Cardiac septum (tissue), 1 donor: Measurements from ENCODE around the gene NRP2. TPM values are rescaled to one million over a fixed set of nuclear protein-coding genes. Genes with fewer than 3 reads are reported as not detected.

Experiments
- DNase-seq: peaks from one replicate; pipeline ENCODE4 v3.0.0-alpha.2; 2020; ENCODE audit warnings: low spot score
- intact Hi-C: fragments of 100-400 bp; cut with DNase I; formaldehyde crosslinking; loops from one replicate; pipeline ENCODE4 v1.14.0; 2022
- long read RNA-seq: library from polyadenylated mRNA; unstranded; transcript quantifications from one replicate; pipeline ENCODE4 v2.0.0, GENCODE V29; 2021
- total RNA-seq: library from RNA; stranded (reverse); fragmentation: NEBNext Ultra II Directional; extraction: Animal tissue kit (Norgen Biotek cat#: 25700); gene quantifications from one replicate; pipeline ENCODE4 v1.2.1, GENCODE V29; 2021
- donor health status: DM: no; HTN: no; CAD: no.

The NRP2 gene, protein sequence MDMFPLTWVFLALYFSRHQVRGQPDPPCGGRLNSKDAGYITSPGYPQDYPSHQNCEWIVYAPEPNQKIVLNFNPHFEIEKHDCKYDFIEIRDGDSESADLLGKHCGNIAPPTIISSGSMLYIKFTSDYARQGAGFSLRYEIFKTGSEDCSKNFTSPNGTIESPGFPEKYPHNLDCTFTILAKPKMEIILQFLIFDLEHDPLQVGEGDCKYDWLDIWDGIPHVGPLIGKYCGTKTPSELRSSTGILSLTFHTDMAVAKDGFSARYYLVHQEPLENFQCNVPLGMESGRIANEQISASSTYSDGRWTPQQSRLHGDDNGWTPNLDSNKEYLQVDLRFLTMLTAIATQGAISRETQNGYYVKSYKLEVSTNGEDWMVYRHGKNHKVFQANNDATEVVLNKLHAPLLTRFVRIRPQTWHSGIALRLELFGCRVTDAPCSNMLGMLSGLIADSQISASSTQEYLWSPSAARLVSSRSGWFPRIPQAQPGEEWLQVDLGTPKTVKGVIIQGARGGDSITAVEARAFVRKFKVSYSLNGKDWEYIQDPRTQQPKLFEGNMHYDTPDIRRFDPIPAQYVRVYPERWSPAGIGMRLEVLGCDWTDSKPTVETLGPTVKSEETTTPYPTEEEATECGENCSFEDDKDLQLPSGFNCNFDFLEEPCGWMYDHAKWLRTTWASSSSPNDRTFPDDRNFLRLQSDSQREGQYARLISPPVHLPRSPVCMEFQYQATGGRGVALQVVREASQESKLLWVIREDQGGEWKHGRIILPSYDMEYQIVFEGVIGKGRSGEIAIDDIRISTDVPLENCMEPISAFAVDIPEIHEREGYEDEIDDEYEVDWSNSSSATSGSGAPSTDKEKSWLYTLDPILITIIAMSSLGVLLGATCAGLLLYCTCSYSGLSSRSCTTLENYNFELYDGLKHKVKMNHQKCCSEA
- total RNA-seq = 11.7 TPM
- long read RNA-seq, partial matches to known transcripts = 1 of 4 reads
- long read RNA-seq, other reads (novel, unspliced or antisense) = 3 of 4 reads

DNA sequence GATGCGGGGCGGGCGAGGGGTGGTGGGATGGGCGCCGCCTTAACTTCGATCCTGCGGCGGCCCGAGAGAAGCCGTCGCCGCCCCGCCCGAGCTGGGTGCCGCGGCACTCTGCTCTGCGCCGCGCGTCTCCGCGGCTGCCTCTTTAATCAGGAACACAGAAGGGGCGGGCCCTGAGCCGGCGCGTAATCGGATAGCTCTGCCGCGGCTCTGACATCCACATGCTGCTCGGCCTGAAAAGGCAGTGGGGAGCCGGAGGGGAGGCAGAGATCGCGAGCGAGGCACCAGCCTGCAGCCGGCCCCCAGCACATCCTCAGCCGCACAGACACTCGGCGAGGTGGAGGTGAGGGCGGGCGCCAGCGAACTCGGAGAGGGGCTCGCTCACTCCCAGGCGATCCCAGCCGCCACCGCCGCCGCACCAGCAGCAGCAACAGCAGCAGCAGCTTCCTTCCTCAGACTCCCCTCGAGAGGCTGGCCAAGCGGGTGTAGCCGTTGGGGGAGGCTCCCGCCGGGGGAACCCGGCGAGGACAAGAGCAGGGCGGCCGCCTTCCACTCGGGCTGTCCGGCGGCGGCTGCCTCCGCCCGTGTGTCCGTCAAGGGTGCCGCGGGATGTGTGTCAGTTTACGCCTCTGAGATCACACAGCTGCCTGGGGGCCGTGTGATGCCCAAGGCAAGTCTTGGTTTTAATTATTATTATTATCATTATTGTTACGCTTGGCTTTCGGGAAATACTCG lies at the start of gene NRP2:
Gene NRP2, plus strand, starts transcription at position 263 of the 732 bp plus-strand sequence. CDS start 790 bp downstream, outside the sequence.
- no peak for DNase-seq
- intact Hi-C loops = no loop called here

DNA sequence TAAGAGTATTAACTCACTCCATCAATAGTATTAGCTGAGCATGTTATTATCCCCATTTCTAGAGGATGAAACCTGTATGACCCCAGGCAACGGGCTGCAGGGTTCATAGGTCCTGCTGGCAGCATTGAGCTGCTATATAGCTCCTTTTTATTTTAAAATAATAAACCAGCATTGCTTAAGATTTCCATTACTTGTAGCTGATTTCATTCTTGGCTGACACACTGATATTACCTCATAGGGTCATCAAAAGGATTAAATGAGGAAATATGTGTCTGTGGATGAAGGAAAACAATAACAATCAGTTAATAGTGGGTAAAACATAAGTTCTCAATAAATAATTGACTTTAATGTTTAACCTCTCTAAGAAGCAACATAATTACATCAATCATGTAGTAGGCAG lies 48.3 kb upstream of the NRP2 start:
- intact Hi-C loops = no loop called here
- DNase-seq = no peak

DNA sequence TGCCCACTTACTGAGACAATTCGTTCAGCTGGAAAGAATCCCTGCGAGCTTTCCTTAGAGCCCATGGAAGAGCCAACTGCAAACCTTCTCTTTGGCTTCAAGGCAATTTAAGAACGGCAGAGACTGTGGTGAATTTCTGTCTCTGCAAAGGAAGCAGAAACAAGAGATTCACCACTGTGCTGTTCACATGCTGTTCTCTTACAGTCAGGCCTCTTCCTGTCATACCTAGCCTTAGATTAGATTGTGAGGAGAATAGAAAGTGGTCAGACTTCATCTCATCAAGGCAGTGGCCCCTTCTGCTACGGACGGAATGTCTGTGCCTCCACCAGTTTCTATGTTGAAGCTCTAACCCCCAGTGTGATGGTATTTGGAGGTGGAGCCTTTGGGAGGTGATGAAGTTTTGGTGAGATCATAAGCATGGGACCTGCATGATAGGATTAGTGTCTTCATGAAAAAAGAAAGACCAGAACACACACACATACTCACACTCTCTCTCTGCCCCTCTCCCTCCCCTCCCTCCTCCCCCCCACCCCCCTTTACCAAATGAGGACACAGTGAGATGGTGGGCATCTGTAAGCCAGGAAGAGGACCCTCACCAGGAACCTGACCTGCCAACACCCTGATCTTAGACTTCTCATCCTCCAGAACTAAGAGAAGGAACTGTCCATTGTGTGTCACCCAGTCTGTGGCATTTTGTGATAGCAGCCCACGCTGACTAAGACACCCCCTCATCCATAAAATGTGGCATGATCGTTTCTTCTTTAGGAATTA lies 45.6 kb upstream of the NRP2 start:
- intact Hi-C loops = no loop called here
- DNase-seq = no peak

DNA sequence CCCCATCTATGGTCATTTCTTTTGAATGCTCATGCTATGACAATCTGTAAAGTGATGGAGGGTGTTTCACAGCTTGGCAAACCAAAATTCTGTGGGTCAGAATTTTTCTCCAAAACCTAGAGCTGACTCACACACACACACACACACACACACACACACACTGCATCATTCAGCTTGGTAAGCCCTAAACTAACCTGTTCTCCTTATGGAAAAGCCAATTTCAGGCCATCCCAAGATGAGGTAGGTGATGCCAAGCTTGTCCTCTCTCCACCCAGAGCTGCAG lies 45.0 kb upstream of the NRP2 start:
- intact Hi-C loops = no loop called here
- no peak for DNase-seq

DNA sequence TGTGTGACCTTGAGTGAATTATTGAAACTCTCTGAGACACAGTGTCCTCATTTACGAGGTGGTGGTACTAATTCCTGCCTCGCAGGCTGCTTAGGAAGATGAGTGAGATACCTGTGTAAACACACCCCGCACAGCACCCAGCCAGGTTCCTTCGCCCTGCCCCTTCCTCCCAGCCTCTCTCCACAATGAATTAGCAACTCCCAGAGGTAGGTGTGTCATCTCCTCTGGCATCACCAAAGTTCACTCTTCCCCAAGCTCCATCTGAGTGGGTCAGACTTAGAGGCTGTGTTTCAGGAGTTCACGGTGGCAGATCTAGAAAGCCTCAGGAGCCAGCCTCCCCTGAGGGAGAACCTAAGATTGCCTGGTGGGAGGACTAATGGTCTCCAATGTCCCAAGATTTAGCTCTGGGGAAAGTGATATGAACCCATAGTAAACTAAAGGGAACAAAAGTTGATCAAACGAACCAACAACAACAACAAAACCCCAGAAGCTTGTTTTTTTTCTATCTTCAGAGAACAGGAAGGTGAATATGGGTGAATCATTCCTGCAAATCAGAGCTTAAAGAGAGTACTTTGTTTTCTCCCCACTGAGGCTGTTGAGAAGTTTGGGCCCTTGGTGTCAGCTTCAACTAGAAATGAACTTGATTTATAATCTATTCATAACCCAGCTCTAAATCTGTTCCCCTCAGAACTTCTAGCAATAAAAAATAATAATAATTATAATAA lies 44.4 kb upstream of the NRP2 start:
- no peak for DNase-seq
- intact Hi-C loops = no loop called here

DNA sequence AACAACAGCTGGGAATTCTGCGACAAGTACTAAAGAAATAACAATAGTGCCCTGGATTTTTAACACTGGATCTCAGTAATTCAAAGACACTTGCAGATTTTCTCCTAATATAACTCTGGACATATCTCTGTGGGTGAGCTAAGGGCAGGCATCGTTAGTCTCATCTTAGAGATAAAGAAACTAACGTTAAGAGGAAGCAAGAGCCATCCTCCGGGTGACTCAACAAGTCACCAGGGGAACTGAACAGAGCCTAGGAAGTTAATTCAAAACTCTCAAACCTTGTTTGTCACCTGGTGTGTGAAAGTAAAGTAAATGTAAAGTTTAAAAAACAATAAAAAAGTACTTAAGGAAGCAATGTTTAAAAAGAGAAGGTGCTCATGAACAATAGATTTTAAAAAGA lies 41.6 kb upstream of the NRP2 start:
- DNase-seq = no peak
- intact Hi-C loops = no loop called here

DNA sequence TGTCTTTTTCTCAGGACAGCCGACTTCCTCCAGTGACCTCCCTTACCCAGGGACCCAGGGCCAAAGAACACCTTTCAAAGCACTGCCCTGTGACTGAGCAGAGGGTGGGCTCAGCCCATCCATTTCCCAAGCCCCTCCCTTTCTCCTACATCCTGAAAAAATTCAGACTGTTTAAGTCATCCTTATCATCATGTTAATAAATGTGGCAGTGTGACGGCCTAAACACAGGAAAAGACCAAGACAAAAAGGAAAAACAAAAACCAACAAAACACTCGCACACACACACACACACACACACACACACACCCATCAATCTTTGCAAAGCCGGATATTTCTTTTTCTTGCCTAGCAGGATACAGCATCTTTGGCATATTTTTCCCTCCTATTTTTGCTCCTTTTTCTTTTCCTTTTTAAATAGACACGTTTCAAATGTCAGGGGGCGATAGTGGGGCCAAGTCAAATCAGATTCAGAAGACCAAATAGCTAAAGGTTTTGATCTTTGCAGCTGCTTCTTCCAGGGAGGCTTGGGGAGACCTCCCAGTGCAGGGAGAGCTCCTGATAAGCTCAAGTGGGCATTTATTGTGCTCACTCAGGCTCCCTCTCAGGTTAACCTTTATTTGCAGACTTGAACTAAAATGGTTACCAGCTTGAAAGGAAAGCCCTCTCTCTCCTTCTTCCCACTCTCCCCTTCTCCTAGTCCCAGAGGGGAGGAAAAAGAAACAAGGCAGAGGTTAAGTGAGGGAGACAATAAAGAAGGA lies 39.5 kb upstream of the NRP2 start:
- DNase-seq = no peak
- intact Hi-C loops = no loop called here

DNA sequence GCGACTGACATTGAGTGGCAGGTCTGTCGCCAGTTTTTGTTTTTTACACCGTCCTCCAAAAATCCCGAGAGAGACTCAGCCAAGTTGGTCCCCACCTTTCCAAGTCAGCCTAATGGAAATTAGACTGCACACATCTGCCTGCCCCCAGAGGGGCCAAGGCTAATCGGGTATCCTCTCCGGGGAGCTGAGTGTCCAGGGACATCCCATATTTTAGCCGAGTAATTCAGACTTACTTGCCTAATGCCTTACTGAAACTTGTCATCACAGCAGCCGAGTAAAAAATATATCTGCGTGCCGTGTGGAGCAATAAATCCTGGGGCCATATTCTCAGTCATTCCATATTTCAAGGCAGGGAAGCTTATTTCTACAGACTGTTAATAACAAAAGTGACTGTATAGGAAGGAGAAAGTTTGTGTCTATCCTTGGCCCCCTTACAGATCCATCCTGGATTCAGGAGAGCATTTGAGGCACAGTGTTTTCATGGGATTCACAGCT lies 38.9 kb upstream of the NRP2 start:
- DNase-seq = no peak
- intact Hi-C loops = no loop called here

DNA sequence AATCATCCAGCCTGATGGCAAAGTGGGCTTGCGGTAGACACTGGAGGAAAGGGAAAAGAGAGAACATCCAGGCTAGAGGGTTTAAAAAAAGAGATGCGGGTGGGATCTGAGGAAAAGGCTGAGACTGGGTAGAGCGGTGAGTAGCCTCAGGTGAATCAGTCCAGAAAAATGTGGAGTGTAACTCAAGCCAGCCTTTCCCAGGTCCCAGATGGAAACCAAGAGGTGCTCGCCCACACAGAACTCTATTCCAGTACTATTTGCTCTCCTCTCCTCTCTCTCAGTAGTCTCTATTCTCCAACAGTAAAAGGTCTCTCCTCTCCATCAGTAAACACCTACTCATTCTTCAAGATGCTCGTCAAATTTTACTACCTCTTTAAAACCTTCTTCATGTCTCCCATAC lies 38.3 kb upstream of the NRP2 start:
- intact Hi-C loops = no loop called here
- DNase-seq = no peak

DNA sequence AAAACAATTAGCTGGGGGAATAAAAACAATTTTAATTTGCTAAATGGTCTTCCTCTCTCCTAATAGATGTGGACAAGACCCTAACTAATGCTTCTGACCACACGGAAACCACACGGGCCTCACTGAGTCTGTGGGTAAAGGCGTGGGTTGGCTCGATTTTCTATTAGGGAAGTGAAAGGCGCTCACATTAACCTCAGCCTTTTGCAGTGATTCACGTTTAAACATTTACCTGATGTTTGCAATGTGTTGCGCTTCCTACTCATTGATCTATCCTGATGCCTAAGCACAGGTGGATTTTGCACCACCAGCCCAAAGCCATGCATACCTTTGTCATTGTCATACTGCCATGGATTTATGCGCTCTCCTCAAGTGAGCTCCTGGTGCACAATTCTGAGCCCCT lies 35.6 kb upstream of the NRP2 start:
- no peak for DNase-seq
- intact Hi-C loops = no loop called here

DNA sequence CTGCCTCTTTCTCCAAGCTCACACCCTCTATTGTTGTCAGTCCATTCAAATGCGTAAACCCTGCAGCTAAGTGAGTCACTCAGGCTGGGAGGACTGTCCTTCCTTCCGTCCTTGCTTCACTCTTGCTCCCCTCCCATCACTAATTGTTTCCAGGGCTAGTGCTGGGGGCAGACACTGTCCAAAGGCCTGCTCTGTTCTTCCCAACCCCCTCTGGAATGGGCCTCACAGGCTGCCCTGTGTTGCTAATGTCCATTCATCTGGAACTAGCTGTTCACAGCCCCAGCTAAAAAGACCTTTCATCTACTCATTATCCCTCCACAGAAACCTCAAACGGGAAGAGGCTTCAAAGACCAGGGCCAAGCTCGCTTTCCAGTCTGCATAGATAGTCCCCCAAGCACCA lies 31.9 kb upstream of the NRP2 start:
- no peak for DNase-seq
- intact Hi-C loops = no loop called here

DNA sequence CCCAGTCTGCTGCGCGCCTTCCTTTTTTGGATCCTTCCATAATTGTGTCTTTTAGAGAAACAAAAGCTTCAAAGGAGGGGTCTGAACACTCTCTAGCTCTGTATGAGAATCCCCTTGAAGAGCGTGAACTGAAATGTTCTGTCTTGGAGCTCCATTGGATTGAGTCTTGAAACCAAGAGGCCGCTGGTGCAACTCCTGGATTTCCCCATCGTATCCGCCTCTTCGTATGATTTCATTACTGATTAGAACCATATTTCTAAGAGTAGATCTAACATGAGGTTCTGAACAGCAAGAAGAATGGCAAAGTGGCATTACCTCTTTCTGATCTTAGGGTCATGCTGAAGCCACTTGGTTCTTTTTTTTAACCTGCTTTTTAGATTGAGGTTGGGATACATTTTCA lies 31.4 kb upstream of the NRP2 start:
- DNase-seq = no peak

DNA sequence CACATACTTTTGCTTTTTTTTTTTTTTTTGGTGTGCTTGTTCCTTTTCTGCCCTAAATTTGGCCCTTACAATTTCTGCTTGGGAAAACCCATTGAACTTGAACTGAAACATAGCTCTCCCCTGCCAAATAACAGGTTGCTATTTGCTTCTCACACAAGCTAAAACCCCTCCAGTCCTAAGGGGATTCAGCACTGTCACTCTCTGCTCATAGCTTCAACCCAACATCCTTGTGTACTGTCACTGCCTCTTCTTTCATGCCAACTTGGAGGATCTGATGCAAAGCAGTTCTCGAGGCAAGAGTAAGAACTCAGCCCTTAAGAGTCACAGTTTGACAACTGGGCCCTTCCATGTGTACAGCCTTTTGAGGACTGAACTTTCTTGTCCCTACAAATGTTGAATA lies 30.6 kb upstream of the NRP2 start:
- intact Hi-C loops = no loop called here
- DNase-seq = no peak

More for the DNA sequence above, 31.4 kb upstream of the NRP2 start:
- intact Hi-C loops = no loop called here

DNA sequence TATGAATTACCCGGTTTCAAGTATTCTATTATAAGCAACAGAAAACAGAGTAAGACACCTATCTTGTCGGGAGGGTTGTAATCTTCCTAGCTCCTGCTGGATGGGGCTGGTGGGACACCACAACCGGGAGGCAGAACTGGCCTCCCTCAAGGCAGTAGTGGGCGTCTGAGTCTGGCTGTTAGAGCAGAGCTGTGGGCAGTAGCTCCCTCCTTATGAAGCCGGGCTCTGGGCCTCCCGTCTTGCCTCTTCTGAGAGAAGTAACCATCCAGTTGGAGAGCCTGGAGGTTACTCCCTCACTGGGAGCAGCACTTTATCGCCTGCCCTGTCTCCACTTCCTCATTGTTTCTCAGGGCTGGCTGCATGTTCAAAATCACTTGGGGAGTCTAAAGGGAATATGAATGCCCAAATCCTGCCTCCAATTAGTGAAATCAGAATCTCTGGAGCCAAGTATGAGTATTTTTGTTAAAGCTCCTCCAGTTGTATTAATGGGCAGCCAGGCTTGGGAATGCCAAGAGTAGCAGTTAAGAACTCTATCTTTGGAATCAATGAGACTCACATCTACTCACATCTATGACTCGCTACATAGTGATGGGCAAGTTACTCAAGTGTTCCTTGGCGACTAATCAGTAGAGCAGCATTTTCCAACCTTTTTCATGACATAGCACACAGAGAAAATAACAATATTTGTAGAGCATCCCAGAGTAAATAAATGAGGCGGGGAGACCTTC lies 27.3 kb upstream of the NRP2 start:
- intact Hi-C loops = no loop called here
- no peak for DNase-seq

DNA sequence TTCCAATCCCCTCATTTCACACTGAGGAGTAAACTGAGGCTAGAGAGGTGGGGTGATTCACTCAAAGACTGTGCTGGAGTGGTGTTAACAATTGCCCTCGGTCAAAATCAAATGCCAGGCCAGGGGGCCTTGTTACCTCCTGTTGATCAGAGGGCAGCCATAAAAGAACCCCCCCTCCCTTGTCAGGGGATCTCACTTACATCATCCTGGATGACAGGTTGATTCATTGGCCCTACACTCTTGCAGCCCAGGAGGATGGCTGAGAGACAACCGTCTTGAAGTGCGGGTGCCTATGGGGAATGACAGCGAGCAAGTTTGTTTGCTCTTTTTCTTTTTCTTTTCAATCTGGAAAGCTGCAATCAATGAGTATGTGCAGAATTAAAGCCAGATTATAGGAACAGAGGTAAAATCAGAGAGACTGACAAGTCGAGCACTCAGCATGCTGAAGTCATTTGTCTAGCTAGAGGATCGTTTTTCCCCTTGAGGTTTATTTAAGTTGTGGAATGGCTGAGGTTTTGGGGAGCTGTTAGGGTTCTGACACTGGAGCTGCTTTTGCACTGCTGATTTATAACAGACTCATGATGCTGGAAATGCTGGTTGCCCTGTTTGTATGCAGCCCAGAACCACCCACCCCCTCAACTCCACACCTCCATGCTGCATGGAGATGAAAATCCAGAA lies 26.4 kb upstream of the NRP2 start:
- intact Hi-C loops = no loop called here
- DNase-seq = no peak

DNA sequence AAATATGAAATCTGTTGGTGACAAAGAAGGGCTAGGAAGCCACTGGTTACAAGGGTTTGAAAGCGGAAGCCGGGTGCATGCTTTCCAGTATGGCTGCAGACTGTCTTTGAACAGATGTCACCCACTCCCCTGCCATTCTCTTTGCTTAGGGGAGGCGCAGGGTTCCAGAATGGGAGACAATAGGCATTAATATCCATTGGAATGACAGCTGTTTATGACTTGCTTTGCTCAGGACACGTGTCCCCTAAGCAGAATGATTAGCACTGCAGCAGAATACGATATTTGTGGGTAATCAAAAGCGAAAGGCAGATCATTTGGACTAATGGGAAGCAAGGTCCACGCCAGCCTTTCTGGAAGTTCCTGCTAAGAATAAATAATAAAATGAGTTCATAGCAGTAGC lies 25.8 kb upstream of the NRP2 start:
- no peak for DNase-seq
- intact Hi-C loops = no loop called here

DNA sequence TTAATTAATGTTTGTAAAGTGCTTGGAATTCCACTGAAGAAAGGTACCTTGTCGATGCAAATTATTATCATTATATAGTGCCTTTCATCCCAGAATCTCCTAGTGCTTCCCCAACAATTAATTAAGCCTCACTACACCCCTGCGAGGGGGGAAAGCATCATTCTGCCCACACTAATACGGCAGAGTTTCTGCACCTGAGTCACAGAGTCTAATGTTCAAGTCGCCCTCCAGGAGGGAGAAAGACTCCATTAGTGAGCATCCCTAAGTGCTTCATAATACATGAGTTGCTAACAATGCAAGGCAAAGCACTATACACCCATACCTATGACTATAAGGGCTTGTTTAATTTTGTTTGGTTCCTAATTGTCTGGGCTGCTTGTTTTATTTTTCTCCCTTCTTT lies 25.4 kb upstream of the NRP2 start:
- no peak for DNase-seq
- intact Hi-C loops = no loop called here
